G401 (cell line): ENCODE measurements around the gene ZNF574. TPM values are rescaled to one million over a fixed set of nuclear protein-coding genes. Genes with fewer than 3 reads are reported as not detected.

Experiments used
- DNase-seq: peaks from one replicate; pipeline ENCODE4 v3.0.0-alpha.2; 2015; ENCODE audit warnings: low spot score
- in situ Hi-C: cut with HindIII; loops from 2 replicates; pipeline ENCODE4 v1.10.0; 2016; ENCODE audit warnings: low sequenced_read_pairs, mixed read lengths
- total RNA-seq: library from RNA; depleted of rRNA; stranded (reverse); fragments of >200 nt; shearing (Covaris generic); gene quantifications from 2 replicates; pipeline ENCODE4 v1.2.3, GENCODE V29; 2014; rRNA removed

ZNF574 gene
- total RNA-seq, 1 experiment from 2014 or later: 22.4 TPM

DNA sequence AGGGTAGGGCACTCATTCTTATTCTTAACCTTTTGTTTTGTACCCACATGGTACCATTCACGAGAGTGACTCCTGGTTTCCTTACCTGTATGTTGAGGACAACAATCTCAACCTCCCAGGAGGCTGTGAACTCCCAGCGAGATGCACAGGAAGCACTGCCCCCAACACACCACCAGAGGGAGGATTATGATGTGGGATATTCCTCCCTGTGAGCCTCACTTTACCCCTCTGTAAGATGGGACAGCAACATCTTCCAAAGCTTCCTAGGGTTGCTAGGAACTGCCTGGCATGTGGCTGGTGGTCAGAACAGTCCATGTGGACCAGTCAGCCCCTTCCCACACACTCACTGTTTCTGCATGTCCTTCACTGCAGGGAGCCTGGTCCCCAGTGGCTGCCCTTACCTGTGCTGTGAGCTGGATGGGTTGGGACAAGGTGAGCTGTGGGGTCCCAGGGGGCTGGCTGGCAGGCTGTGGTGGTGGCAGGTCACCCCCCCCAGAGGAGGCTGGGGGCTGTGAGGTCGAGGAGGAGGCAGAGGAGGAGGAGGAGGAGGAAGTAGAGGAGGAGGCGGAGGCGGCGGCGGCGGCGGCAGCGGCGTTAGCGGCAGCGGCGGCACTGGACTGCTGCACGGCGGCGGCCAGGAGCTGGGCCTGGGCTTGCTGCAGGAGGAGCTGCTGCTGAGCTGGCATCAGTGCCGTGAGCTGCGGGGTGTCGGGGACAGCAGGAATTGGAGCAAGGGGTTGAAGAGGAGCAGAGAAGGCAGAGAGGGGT lies 40.5 kb downstream of the ZNF574 start:
- in situ Hi-C loops: no loop called here

GRCh38 chr19:42117076-42117475 lies 41.1 kb downstream of the ZNF574 start:
- in situ Hi-C loops: no loop called here
- DNase-seq: no peak

More for the DNA sequence above, 40.5 kb downstream of the ZNF574 start:
- no peak for DNase-seq

- DNase-seq: no peak
- in situ Hi-C loops: no loop called here
Measured at GRCh38 chr19:42120276-42120980, 44.5 kb downstream of the ZNF574 start.

- in situ Hi-C loops: no loop called here
- no peak for DNase-seq
Measured at GRCh38 chr19:42121036-42121621, 45.2 kb downstream of the ZNF574 start.

GRCh38 chr19:42121656-42122069 lies 45.7 kb downstream of the ZNF574 start:
- in situ Hi-C loops: no loop called here
- no peak for DNase-seq

GRCh38 chr19:42122691-42123607 lies 47.0 kb downstream of the ZNF574 start:
- no peak for DNase-seq
- in situ Hi-C loops: no loop called here

DNA sequence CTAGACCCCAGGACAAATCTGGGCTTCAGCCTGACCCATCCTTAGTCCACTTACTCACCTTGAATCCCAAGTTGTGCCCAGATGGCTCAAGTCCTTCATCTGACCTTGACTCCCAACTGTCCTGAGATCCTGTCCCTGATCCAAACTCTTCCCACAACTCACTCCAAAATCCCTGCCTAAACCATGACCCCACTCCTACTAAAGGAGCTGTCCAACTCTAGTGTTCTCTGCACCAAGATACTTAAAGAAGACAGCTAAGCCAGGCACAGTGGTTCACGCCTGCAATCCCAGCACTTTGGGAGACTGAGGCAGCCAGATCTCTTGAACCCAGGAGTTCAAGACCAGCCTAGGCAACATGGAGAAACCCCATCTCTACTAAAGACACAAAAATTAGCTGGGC lies 47.8 kb downstream of the ZNF574 start:
- in situ Hi-C loops: no loop called here

GRCh38 chr19:42124386-42124901 lies 48.5 kb downstream of the ZNF574 start:
- DNase-seq: no peak
- in situ Hi-C loops: no loop called here

More for the DNA sequence above, 47.8 kb downstream of the ZNF574 start:
- DNase-seq: no peak

- in situ Hi-C loops: no loop called here
- DNase-seq: no peak
Measured at GRCh38 chr19:42125536-42125935, 49.6 kb downstream of the ZNF574 start.

DNA sequence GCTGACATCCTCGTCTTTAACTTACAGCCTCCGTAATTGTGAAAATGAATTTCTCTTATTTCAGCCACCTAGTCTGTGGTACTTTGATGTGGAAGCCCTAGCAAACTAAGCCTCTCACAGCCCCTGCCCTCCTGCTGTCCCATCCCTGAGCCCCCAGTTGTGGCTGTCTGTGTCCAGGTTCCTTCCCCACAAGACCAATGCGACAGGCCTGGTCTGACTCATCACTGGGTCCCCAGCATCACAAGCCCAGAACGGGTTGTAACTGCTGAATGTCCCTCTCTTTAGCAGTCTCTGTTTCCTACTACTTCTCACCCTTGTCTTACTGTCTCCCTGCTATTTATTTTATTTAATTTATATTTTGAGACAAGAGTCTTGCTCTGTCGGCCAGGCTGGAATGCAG lies 50.6 kb downstream of the ZNF574 start:
- DNase-seq: no peak
- in situ Hi-C loops: no loop called here

- in situ Hi-C loops: no loop called here
- no peak for DNase-seq
Measured at GRCh38 chr19:42129399-42130253, 53.7 kb downstream of the ZNF574 start.

GRCh38 chr19:42130254-42130573 lies 54.2 kb downstream of the ZNF574 start:
- DNase-seq: no peak
- in situ Hi-C loops: no loop called here

Other genes with a start within 250 kb of the ZNF574 start
- not detected in 2 replicates for gene LYPD4, start 231.5 kb upstream of the ZNF574 start, total RNA-seq
- not detected in 2 replicates for gene DMRTC2, start 231.1 kb upstream of the ZNF574 start, total RNA-seq
- 3,257 and 3,896 TPM in 2 replicates for gene RPS19, start 215.9 kb upstream of the ZNF574 start, total RNA-seq
- 1.0 and 1.4 TPM in 2 replicates for gene CD79A, start 198.9 kb upstream of the ZNF574 start, total RNA-seq
- 33.0 and 43.6 TPM in 2 replicates for gene ARHGEF1, start 193.0 kb upstream of the ZNF574 start, total RNA-seq
- not detected in 2 replicates for gene ERFL, start 147.7 kb upstream of the ZNF574 start, total RNA-seq
- 198 and 315 TPM in 2 replicates for gene RABAC1, start 116.8 kb upstream of the ZNF574 start, total RNA-seq
- 1.2 and 2.7 TPM in 2 replicates for gene ATP1A3, start 81.9 kb upstream of the ZNF574 start, total RNA-seq
- gene GRIK5, start 6.0 kb upstream of the ZNF574 start, total RNA-seq: 0.49 and 1.1 TPM in 2 replicates
- not detected in 2 replicates for gene POU2F2, start 56.3 kb downstream of the ZNF574 start, total RNA-seq
- gene DEDD2, start 141.5 kb downstream of the ZNF574 start, total RNA-seq: 41.1 and 52.0 TPM in 2 replicates
- gene ZNF526, start 144.1 kb downstream of the ZNF574 start, total RNA-seq: 7.9 and 13.6 TPM in 2 replicates
- 30.0 and 37.1 TPM in 2 replicates for gene GSK3A, start 166.4 kb downstream of the ZNF574 start, total RNA-seq
- gene ERF, start 179.0 kb downstream of the ZNF574 start, total RNA-seq: 157 and 165 TPM in 2 replicates
- 14.3 and 21.2 TPM in 2 replicates for gene CIC, start 193.1 kb downstream of the ZNF574 start, total RNA-seq
- 1.8 and 2.1 TPM in 2 replicates for gene PRR19, start 226.0 kb downstream of the ZNF574 start, total RNA-seq
- 151 and 170 TPM in 2 replicates for gene PAFAH1B3, start 226.5 kb downstream of the ZNF574 start, total RNA-seq
- not detected in 2 replicates for gene TMEM145, start 237.1 kb downstream of the ZNF574 start, total RNA-seq
- 27.5 and 41.5 TPM in 2 replicates for gene MEGF8, start 249.5 kb downstream of the ZNF574 start, total RNA-seq